CD4-positive, alpha-beta T cell treated with Interleukin-17A for 4 hours (primary cell): ENCODE results near the gene TMEM132C.
"Not testable (repeated sequence)": the region's sequence is repeated elsewhere in the genome, so short reads cannot be mapped to it uniquely, and the experiment has no call there.

Experiments
- DNase-seq: peaks from one replicate; pipeline ENCODE4 v3.0.0-alpha.2; 2020; ENCODE audit warnings: mixed read lengths

Gene TMEM132C

GRCh38 chr12:128423205-128423604 is 156.2 kb downstream of the TMEM132C start:
- no peak for DNase-seq

- DNase-seq: no peak
These were observed 158.0 kb downstream of the TMEM132C start for GRCh38 chr12:128424931-128425431.

DNA sequence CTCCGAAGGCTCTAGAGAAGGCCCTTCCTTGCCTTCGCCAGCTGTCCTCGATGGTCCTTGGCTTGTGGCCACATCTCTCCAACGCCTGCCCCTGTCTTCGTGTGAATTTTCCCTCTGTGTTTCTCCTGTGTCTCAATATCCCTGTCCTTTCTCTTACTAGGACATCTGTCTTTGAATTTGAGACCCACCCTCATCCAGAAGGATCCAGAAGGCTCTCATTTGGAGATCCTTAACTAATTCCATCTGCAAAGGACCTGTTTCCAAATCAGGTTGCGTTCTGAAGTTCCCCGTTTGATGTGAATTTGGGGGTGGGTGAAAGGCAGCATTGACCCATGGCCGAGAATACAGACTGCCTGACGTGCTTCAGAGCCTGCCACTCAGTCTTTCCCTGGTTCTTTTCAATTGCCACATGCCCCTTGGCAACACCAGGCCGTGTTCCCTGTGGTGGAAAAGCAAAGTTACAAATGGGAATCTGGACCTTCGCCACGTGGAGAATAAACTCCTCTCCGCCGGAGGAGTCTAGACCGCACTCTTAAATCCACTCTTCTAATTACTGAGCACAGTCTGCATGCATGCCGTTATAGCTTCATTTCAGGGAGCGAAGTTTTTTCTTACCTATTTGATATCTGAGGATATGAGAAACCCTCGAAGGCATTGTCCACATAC is 158.8 kb downstream of the TMEM132C start:
- DNase-seq: no peak

DNA sequence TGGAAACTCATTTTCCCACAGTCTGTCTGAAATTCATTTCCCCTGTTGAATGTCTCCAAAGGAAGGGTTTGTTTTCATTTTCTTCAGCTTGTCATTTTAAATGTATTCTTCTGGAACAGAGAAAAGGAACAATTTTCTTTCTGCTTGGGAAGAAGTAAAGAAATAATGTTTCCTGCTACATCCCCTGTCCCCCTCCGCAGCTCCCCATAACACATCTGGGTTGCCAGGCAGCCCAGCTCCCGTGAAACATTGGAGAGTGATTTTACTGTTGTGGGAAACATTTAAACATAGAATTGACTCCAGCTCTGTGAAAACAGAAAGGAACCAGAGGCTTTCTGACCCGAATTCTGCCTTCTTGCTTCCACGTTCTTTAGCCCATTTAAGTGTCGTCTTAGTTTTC is 159.5 kb downstream of the TMEM132C start:
- DNase-seq: no peak

DNA sequence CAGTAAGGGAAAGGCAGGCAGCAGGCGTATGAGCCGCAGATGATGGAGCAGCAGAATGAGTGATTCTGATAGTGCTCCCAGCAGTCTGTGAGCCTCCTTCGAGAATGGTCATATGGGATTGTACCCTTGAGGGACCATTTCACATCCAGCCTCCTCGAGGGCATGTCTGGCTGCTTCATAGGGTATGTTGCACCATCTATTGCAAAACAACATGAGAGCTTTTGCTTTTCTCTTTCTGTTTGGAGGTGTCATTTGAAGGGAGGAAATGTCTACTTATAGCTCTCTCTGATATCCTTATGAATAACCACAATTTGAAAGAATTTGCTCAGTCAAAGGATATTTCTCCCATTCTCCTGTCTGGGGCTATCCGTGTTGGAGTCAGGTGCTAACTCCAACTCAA is 172.8 kb downstream of the TMEM132C start:
- no peak for DNase-seq

DNA sequence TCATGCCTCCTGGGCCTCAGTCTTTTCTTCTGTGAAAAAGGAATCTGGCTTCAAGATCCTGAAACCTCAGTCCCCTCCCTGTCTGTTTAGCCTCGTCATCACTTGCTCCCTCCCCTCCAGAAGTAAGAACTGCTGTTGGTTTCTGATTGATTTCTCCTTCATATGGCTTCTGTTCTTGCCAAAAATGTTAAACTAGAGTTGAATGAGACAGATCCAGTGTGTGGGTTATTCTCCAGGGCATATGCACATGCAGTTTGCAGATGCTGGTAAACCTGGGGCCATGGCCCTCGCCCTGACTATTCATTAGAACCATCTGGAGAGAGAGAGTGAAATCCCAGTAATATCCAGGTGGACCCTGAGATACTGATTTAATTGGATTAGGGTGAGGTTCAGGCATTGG is 175.1 kb downstream of the TMEM132C start:
- no peak for DNase-seq

DNA sequence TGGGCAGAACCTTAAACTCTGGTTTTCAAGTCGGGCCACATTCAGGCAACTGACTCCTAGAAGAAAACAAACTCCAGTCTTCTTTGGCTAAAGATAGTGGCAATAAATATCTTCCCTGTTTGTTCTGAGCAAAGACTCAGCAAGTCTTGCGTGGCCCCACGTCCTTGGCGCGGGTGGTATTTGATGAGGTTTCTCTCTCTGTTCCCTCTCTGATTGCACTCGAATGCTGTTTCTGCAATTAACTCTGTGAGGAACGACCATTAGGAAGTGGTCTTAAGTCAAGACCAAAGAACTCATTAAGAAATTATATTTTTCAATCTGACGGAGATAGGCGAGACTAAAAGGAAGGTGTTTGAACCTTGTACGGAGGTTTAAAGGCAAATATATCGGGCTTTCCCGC is 177.6 kb downstream of the TMEM132C start:
- DNase-seq: no peak

- no peak for DNase-seq
These were observed 178.6 kb downstream of the TMEM132C start for GRCh38 chr12:128445415-128446127.

DNA sequence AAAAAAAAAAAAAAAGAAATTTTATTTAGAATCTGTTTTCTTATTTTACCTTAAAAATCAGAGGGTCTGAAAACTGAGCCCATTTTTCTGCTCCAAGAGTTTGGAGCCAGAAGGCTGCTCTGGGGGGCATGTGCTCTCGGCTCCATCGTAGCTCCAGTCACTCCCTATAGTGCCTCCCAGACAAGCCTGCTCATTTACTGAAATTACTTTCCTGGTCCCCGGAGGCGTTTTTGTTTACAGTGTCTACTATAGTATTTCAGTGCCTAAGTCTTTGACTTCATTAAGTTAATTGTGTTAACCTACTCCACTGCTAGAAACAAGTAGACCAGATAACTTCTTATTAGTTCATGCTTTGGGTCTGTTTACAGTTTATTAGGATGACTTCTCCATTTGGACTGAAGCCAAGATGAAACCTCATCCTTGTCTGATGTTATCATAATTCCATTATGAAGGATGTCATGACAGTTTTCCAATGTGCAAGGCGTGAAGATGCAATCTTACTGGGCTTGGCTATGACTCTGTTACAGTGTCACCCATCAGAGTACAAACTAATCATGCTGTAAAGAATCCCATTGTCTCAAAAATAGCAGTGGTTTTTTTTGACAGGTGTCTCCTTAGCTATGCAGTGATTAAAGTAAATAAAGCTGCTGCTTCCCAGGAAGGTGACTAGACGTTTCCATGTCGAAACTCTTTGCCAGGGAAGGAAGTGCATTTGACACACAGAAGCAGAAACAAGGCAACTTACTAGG is 182.3 kb downstream of the TMEM132C start:
- no peak for DNase-seq

DNA sequence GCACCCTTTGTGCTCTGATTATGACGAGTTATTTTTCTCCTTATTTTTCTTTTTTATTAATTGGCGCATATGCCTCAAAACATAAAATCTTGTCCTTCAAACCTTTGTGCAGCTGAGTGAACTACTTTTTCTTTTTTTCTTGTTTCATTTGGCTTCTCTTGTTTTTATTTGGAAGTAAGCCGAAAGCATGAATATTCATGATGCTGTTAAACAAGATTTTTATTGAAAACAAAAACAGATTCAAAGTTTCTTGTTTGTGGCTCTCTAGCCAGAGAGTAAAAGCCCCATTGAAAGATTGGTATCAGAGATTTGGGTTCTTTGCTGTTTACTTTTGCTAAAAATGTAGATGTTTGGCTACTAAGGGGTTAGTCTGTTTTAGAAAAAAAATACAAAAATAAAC is 183.8 kb downstream of the TMEM132C start:
- no peak for DNase-seq

DNA sequence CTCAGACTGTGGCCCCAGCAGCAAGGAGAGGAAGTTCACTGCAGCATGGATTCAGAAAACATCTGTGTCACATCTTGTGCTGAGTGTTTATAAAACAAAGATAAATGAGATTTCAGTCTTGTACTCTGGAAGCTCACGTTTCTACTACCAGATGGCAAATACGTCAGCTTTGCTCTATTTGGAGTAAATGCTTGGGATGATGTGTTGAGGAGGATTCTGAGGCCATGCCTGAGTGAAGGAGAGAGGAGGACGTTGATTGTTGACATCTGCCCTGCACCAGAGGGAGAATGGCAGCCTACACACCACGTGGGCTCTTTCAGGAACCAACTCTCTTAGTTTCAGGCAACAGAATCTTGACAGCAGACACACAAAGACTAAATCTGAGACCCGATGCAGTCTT is 188.9 kb downstream of the TMEM132C start:
- no peak for DNase-seq

GRCh38 chr12:128456922-128457321 is 190.0 kb downstream of the TMEM132C start:
- no peak for DNase-seq

- no peak for DNase-seq
These were observed 191.5 kb downstream of the TMEM132C start for GRCh38 chr12:128458301-128458974.

- DNase-seq: no peak
These were observed 192.1 kb downstream of the TMEM132C start for GRCh38 chr12:128459067-128459466.

- no peak for DNase-seq
These were observed 196.9 kb downstream of the TMEM132C start for GRCh38 chr12:128463881-128464280.

GRCh38 chr12:128467882-128468281 is 200.9 kb downstream of the TMEM132C start:
- no peak for DNase-seq

- DNase-seq: no peak
These were observed 202.0 kb downstream of the TMEM132C start for GRCh38 chr12:128468926-128469325.

- no peak for DNase-seq
These were observed 204.5 kb downstream of the TMEM132C start for GRCh38 chr12:128471491-128471890.

- DNase-seq: no peak
These were observed 207.9 kb downstream of the TMEM132C start for GRCh38 chr12:128474916-128475315.

DNA sequence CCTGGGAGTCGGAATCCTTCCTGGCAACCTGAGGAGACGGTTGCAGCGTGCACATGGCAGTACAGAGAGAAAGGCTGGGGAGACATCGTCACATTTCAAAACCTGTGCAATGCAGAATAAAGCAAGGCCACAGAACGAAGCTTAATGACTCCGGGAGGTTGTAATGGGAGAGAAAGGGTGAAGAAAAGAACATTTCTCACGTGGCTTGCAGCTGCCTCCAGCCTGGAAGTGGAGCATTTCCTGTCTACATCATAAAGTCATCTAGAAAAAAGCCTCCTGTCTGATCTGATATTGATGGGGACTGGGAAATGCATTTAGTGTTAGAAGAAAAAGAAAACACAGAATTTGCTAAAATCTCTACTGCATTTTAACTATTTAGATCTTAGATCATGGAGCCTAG is 209.3 kb downstream of the TMEM132C start:
- no peak for DNase-seq

DNA sequence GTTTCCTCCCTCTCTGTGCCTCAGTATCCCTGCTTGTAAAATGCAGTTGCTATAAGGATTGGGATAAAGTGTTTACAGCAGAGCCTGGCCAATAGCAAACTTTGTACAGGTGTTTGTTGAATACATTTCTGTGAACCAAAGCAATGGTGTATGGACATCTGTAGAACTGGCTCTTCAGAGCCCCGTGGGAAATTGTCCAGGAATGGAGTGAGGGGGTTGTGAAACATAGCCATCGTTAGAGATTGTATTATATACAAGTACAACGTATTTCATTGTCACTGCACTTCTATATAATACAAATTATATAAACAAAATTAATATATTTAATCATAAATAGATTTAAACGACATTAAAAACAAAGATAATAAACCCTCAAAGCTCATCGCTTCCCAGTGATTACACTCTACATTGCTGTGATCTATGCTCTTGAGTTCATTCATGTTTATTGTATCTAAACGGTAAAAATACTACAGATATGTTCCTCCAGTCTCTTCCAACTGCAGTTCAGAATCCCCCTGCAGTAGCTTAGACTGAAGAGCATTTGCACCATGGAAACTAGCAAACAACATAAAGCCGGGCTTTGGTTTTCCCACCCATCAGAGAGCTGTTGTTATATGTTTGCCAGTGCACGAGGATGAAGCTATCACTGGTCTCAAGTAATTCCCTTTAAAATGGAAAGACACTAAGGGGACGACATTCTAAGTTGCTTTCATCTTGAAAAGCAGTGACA is 216.7 kb downstream of the TMEM132C start:
- DNase-seq: no peak

- DNase-seq: not testable (repeated sequence)
These were observed 230.4 kb downstream of the TMEM132C start for GRCh38 chr12:128497376-128497775.
